Activated CD8-positive, alpha-beta memory T cell treated with anti-CD3 and anti-CD28 coated beads for 1 hour (primary cell): ENCODE data around the gene CLEC19A.

Experiments used
- DNase-seq, 2 donors: peaks; one replicate each; pipeline ENCODE4 v3.0.0-alpha.2; 2020; ENCODE audit warnings: low read depth in 1 of 2; ENCODE audit errors: extremely low read depth in 1 of 2

CLEC19A gene

GRCh38 chr16:19284207-19284606 is 1.3 kb upstream of the CLEC19A start:
- no peak for DNase-seq

GRCh38 chr16:19286827-19287226 is 1.3 kb downstream of the CLEC19A start:
- no peak for DNase-seq

GRCh38 chr16:19287241-19287640 is 1.7 kb downstream of the CLEC19A start:
- DNase-seq = no peak

GRCh38 chr16:19288872-19289799 is 3.6 kb downstream of the CLEC19A start:
- no peak for DNase-seq

GRCh38 chr16:19289811-19290485 is 4.4 kb downstream of the CLEC19A start:
- no peak for DNase-seq

- no peak for DNase-seq
These were observed 5.3 kb downstream of the CLEC19A start for GRCh38 chr16:19290860-19291259.

- no peak for DNase-seq
These were observed 5.9 kb downstream of the CLEC19A start for GRCh38 chr16:19291475-19291874.

- DNase-seq = no peak
These were observed 6.7 kb downstream of the CLEC19A start for GRCh38 chr16:19292186-19292585.

- DNase-seq = no peak
These were observed 8.7 kb downstream of the CLEC19A start for GRCh38 chr16:19294156-19294649.

GRCh38 chr16:19295393-19295792 is 9.9 kb downstream of the CLEC19A start:
- DNase-seq = no peak

GRCh38 chr16:19297454-19297853 is 11.9 kb downstream of the CLEC19A start:
- DNase-seq = no peak

- DNase-seq = no peak
These were observed 14.0 kb downstream of the CLEC19A start for GRCh38 chr16:19299565-19299964.

- DNase-seq = no peak
These were observed 16.4 kb downstream of the CLEC19A start for GRCh38 chr16:19301931-19302330.

- no peak for DNase-seq
These were observed 19.2 kb downstream of the CLEC19A start for GRCh38 chr16:19304750-19305149.

- DNase-seq = no peak
These were observed 19.9 kb downstream of the CLEC19A start for GRCh38 chr16:19305443-19305842.

GRCh38 chr16:19307587-19308241 is 22.2 kb downstream of the CLEC19A start:
- no peak for DNase-seq

GRCh38 chr16:19308392-19308791 is 22.9 kb downstream of the CLEC19A start:
- no peak for DNase-seq

- DNase-seq = no peak
These were observed 23.6 kb downstream of the CLEC19A start for GRCh38 chr16:19309178-19309577.

GRCh38 chr16:19314718-19315425 is 29.3 kb downstream of the CLEC19A start:
- no peak for DNase-seq

- DNase-seq = no peak
These were observed 30.4 kb downstream of the CLEC19A start for GRCh38 chr16:19315889-19316433.
